Brain microvascular endothelial cell (primary cell): ENCODE measurements around the gene ATG2B.

Experiments
- DNase-seq: peaks from one replicate; pipeline ENCODE4 v3.0.0-alpha.2; 2020
- H3K27ac ChIP-seq: fragments of 250-450 bp; sonication (Bioruptor Pico); 2 replicates; pipeline ENCODE4 v1.5.1; 2020; ENCODE audit warnings: mild to moderate bottlenecking, moderate library complexity
- H3K27me3 ChIP-seq: fragments of 250-450 bp; sonication (Bioruptor Pico); replicated peaks from 2 replicates; pipeline ENCODE4 v1.5.1; 2020; ENCODE audit warnings: mild to moderate bottlenecking
- H3K36me3 ChIP-seq: fragments of 250-450 bp; sonication (Bioruptor Pico); replicated peaks from 2 replicates; pipeline ENCODE4 v1.5.1; 2020; ENCODE audit warnings: mild to moderate bottlenecking
- H3K4me3 ChIP-seq: 2 replicates; pipeline ENCODE4 v1.5.1; 2011; ENCODE audit warnings: low read depth, mild to moderate bottlenecking, control low read depth, low read length, moderate library complexity
- in situ Hi-C: cut with HindIII; loops from 2 replicates; pipeline ENCODE4 v1.10.0; 2017; ENCODE audit warnings: low sequenced_read_pairs, low pct_ligation_motif_present
- TF ChIP-seq, protein P1 (sequence below): IDR thresholded peaks from 2 replicates; pipeline ENCODE4 v1.5.1; 2011; ENCODE audit warnings: low read depth, mild to moderate bottlenecking, moderate library complexity, low read length, control low read depth, inconsistent platforms; ENCODE audit errors: missing control alignments

The ATG2B gene

DNA sequence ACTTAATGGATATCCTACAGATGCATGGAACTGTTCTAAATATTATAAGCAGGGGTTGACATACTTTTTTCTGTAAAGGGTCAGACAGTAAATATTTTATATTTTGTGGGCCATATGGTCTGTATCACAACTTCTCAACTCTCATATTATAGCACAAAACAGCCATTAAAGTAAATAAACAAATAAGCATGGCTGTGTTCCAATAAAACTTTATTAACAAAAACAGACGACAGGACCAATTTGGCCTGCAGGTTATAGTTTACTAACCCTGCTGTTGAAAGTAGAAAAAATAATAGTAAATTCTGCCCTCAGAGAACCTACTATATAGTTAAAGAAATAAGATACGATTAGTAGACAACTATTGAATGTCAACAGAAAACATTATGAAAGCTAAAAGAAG lies 17.5 kb downstream of the ATG2B start:
- TF ChIP-seq, protein P1, sequence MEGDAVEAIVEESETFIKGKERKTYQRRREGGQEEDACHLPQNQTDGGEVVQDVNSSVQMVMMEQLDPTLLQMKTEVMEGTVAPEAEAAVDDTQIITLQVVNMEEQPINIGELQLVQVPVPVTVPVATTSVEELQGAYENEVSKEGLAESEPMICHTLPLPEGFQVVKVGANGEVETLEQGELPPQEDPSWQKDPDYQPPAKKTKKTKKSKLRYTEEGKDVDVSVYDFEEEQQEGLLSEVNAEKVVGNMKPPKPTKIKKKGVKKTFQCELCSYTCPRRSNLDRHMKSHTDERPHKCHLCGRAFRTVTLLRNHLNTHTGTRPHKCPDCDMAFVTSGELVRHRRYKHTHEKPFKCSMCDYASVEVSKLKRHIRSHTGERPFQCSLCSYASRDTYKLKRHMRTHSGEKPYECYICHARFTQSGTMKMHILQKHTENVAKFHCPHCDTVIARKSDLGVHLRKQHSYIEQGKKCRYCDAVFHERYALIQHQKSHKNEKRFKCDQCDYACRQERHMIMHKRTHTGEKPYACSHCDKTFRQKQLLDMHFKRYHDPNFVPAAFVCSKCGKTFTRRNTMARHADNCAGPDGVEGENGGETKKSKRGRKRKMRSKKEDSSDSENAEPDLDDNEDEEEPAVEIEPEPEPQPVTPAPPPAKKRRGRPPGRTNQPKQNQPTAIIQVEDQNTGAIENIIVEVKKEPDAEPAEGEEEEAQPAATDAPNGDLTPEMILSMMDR = no peak
- Histone ChIP-seq H3K27ac (no peak overlapping the region), H3K36me3 (no peaks in the 10 kb centered on the region), H3K4me3 (no peak overlapping the region), H3K27me3 (no peaks in the 10 kb centered on the region)
- in situ Hi-C loops = no loop called here
- no peak for DNase-seq

DNA sequence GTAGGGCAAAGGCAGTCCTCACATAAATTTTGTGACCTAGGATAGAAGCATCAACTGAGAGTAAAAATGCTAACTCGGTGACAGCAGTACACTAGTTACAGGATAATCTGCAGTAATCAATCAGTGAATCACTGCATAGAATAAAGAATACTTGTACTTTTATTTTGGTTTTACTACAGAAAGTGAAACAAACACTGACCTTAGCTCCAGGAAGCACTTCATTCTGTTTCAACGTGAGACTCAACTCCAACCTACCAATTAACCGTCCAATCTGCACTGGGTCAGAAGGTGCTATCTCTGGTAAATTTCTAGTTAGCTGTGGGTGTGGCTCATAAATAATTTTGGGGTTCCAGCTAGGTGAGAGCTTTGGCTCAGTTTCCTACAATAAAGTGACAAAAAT lies 21.8 kb downstream of the ATG2B start:
- TF ChIP-seq, protein P1 = no peak
- Histone ChIP-seq H3K27me3 (no peaks in the 10 kb centered on the region), H3K4me3 (no peak overlapping the region), H3K27ac (no peak overlapping the region), H3K36me3 (no peaks in the 10 kb centered on the region)
- DNase-seq = no peak
- in situ Hi-C loops = no loop called here

DNA sequence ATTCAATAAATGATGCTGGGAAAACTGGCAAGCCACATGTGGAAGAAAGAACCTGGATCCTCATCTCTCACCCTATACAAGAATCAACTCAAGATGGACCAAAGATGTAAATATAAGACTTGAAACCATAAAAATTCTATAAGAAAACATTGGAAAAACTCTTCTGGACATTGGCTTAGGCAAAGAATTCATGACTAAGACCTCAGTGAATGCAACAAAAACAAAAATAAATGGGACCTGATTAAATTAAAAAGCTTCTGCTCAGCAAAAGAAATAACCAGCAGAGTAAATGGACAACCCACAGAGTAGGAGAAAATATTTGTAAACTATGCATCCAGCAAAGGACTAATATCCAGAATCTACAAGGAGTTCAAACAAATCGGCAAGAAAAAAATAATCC lies 24.6 kb downstream of the ATG2B start:
- in situ Hi-C loops = no loop called here
- TF ChIP-seq, protein P1 = no peak
- Histone ChIP-seq H3K27me3 (no peaks in the 10 kb centered on the region), H3K27ac (no peak overlapping the region), H3K36me3 (no peaks in the 10 kb centered on the region), H3K4me3 (no peak overlapping the region)
- DNase-seq = no peak

- TF ChIP-seq, protein P1 = no peak
- no peaks in the 10 kb centered on the region for H3K36me3 ChIP-seq
- no peak overlapping the region for H3K4me3 ChIP-seq
- no peak overlapping the region for H3K27ac ChIP-seq
- in situ Hi-C loops = no loop called here
- DNase-seq = no peak
- no peaks in the 10 kb centered on the region for H3K27me3 ChIP-seq
Observed at GRCh38 chr14:96324219-96324618, 38.9 kb downstream of the ATG2B start.

- Histone ChIP-seq H3K36me3 (peaks cover 5% of the 10 kb centered on the region), H3K27ac (no peak overlapping the region), H3K4me3 (no peak overlapping the region), H3K27me3 (no peaks in the 10 kb centered on the region)
- in situ Hi-C loops = no loop called here
- TF ChIP-seq, protein P1 = no peak
- no peak for DNase-seq
Observed at GRCh38 chr14:96320605-96321004, 42.5 kb downstream of the ATG2B start.

GRCh38 chr14:96318836-96319235 lies 44.3 kb downstream of the ATG2B start:
- TF ChIP-seq, protein P1 = no peak
- DNase-seq = no peak
- in situ Hi-C loops = no loop called here
- H3K4me3 ChIP-seq = no peak overlapping the region
- H3K27ac ChIP-seq = no peak overlapping the region
- H3K27me3 ChIP-seq = no peaks in the 10 kb centered on the region
- peaks cover 12% of the 10 kb centered on the region for H3K36me3 ChIP-seq
